Panc1 (cell line): ENCODE data around the gene PDE1C. TPM values are rescaled to one million over a fixed set of nuclear protein-coding genes. Genes with fewer than 3 reads are reported as not detected.

ENCODE experiments used
- ATAC-seq: fragments of 200-7000 bp; cut with Tn5 transposase; 2 replicates; pipeline ENCODE4 v1.9.1; 2020; ENCODE audit warnings: mild to moderate bottlenecking, moderate library complexity
- BruUV-seq: library from RNA; stranded (reverse); fragments of 400-500 nt; replicated peaks from 2 replicates; lab custom pipeline; 2021; lab: Mats Ljungman, UMichigan
- CTCF ChIA-PET: fragments of 300-600 bp; sonication (Branson Sonifier 250); formaldehyde crosslinking; loops from one replicate; lab custom pipeline; 2022; ENCODE audit warnings: antibody characterized with exemption; lab: Charles Lee
- POLR2A ChIA-PET: fragments of 300-600 bp; sonication (Branson Sonifier 250); formaldehyde crosslinking; loops from one replicate; lab custom pipeline; 2022; ENCODE audit warnings: antibody characterized with exemption; lab: Charles Lee
- DNase-seq: peaks from one replicate; pipeline ENCODE4 v3.0.0-alpha.2; 2010; ENCODE audit warnings: low read depth, low spot score
- H3K27ac ChIP-seq: 2 replicates; pipeline ENCODE4 v1.5.1; 2011; ENCODE audit warnings: mild to moderate bottlenecking, low read length, inconsistent platforms
- H3K27me3 ChIP-seq: fragments of 200-500 bp; sonication (Bioruptor generic); 2 replicates; pipeline ENCODE4 v1.6.0; 2014; ENCODE audit warnings: low read length, inconsistent platforms; ENCODE audit not compliant: control insufficient read depth, insufficient read depth
- H3K36me3 ChIP-seq: fragments of 200-500 bp; sonication (Bioruptor generic); 2 replicates; pipeline ENCODE4 v1.5.1; 2014; ENCODE audit warnings: inconsistent platforms, mild to moderate bottlenecking, low read length, moderate library complexity; ENCODE audit not compliant: control insufficient read depth, insufficient read depth
- H3K4me1 ChIP-seq: 2 replicates; pipeline ENCODE4 v1.5.1; 2011; ENCODE audit warnings: inconsistent platforms, mild to moderate bottlenecking, low read length, moderate library complexity; ENCODE audit not compliant: control insufficient read depth, insufficient read depth
- H3K4me3 ChIP-seq, 2 experiments: 2 replicates each; pipeline ENCODE4 v1.5.1; 2011 to 2012; ENCODE audit warnings: low read depth in 2 of 2, low read length in 2 of 2, mild to moderate bottlenecking in 2 of 2, inconsistent platforms in 1 of 2, moderate library complexity in 1 of 2
- H3K9me3 ChIP-seq: fragments of 200-500 bp; sonication (Bioruptor generic); 2 replicates; pipeline ENCODE4 v1.5.1; 2014; ENCODE audit warnings: low read depth, mild to moderate bottlenecking, inconsistent platforms, low read length, moderate library complexity; ENCODE audit not compliant: control insufficient read depth, insufficient read depth
- POLR2AphosphoS5 ChIP-seq: IDR thresholded peaks from 2 replicates; pipeline ENCODE4 v1.6.1; 2012; ENCODE audit warnings: mild to moderate bottlenecking, low read depth, low read length, moderate library complexity
- REST ChIP-seq, 2 experiments: IDR thresholded peaks; 2 replicates each; pipeline ENCODE4 v1.6.1; 2011 to 2012; ENCODE audit warnings: low read depth in 2 of 2, control low read depth in 1 of 2, low read length in 1 of 2, mild to moderate bottlenecking in 1 of 2, moderate library complexity in 1 of 2; ENCODE audit not compliant: insufficient read depth in 1 of 2
- SIN3A ChIP-seq: IDR thresholded peaks from 2 replicates; pipeline ENCODE4 v1.6.1; 2012; ENCODE audit warnings: low read depth, mild to moderate bottlenecking, low read length, moderate library complexity, borderline replicate concordance; ENCODE audit not compliant: insufficient read depth
- TCF7L2 ChIP-seq: IDR thresholded peaks from 2 replicates; pipeline ENCODE4 v1.6.1; 2011; ENCODE audit warnings: mild to moderate bottlenecking, low read depth, low read length, inconsistent platforms
- in situ Hi-C: cut with HindIII; loops from 2 replicates; pipeline ENCODE4 v1.10.0; 2016; ENCODE audit warnings: low sequenced_read_pairs, low pct_unique_long_range_greater_than_20kb
- intact Hi-C: fragments of 100-400 bp; cut with micrococcal nuclease; formaldehyde crosslinking; loops from one replicate; pipeline ENCODE4 v1.10.0; 2022; ENCODE audit not compliant: unreplicated experiment
- total RNA-seq: library from RNA; stranded (reverse); gene quantifications from one replicate; pipeline ENCODE4 v1.2.1, GENCODE V29; 2021; ENCODE audit not compliant: unreplicated experiment
- TF ChIP-seq, protein P1 (sequence below): fragments of 450-650 bp; IDR thresholded peaks from 2 replicates; pipeline ENCODE4 v1.5.1; 2017; ENCODE audit warnings: mild to moderate bottlenecking

Gene PDE1C
- total RNA-seq, 1 experiment from 2014 or later = not detected

DNA sequence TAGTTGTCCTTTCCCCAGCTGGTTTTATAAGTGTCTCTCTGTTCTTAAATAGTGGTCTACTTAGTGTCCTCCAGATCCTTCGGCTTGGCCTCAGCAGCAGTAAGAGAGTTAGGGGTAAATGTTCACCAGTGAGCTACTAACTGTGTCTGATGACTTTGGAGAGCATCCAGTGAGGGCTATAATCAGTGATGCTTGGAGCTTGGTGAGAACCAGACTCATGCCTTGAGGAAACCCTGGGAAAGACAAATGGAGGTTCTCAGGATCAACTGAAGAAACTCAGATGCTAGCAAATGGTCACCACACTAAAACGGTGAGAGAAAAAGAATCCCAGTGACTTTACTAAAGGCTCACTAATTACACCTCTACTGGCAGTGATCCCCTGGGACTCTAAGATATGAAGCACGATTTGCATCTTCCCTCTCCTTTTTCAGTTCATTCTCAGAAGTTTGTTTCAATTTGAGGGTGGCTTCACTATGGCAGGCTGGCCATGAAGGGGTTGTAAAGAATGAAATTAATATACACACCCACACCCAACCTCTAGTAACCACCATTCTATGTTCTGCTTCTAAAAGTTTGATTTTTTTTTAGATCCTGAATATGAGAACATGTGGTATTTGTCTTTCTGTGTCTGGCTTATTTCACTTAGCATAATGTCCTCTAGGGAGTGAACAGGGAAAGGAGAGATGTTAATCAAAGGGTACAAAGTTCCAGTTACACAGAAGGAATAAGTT lies 177.9 kb downstream of the PDE1C start:
- Histone ChIP-seq H3K27me3 (no peaks in the 10 kb centered on the region), H3K9me3 (no peaks in the 10 kb centered on the region; the same call in 1 of the 2 replicates), H3K27ac (no peak overlapping the region), H3K4me3 (no peak overlapping the region), H3K4me1 (no peaks in the 10 kb centered on the region), H3K36me3 (no peaks in the 10 kb centered on the region)
- CTCF ChIA-PET = no interaction called here
- POLR2A ChIA-PET = no interaction called here
- no peak for TF ChIP-seq POLR2AphosphoS5
- no peak for TF ChIP-seq SIN3A
- no peak for TF ChIP-seq REST (IDR thresholded peaks at IDR 0.05; ENCODE audit: insufficient read depth in 1 of 2, low read depth in 2 of 2, low read length in 1 of 2)
- TF ChIP-seq, protein P1, sequence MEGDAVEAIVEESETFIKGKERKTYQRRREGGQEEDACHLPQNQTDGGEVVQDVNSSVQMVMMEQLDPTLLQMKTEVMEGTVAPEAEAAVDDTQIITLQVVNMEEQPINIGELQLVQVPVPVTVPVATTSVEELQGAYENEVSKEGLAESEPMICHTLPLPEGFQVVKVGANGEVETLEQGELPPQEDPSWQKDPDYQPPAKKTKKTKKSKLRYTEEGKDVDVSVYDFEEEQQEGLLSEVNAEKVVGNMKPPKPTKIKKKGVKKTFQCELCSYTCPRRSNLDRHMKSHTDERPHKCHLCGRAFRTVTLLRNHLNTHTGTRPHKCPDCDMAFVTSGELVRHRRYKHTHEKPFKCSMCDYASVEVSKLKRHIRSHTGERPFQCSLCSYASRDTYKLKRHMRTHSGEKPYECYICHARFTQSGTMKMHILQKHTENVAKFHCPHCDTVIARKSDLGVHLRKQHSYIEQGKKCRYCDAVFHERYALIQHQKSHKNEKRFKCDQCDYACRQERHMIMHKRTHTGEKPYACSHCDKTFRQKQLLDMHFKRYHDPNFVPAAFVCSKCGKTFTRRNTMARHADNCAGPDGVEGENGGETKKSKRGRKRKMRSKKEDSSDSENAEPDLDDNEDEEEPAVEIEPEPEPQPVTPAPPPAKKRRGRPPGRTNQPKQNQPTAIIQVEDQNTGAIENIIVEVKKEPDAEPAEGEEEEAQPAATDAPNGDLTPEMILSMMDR = no peak
- TF ChIP-seq TCF7L2 = no peak
- DNase-seq = no peak
- in situ Hi-C loops (no loop called here), intact Hi-C loops (no loop called here)
- BruUV-seq = no TSS peak
- no peak for ATAC-seq

GRCh38 chr7:31890766-31891165 lies 179.4 kb downstream of the PDE1C start:
- intact Hi-C loops (no loop called here), in situ Hi-C loops (no loop called here)
- peaks cover 9% of the 10 kb centered on the region; the same call in 1 of the 2 replicates for H3K9me3 ChIP-seq
- DNase-seq (no peak), ATAC-seq (no peak)
- BruUV-seq = no TSS peak
- no peaks in the 10 kb centered on the region for H3K27me3 ChIP-seq
- H3K27ac ChIP-seq = no peak overlapping the region
- TF ChIP-seq POLR2AphosphoS5 (no peak), TCF7L2 (no peak), SIN3A (no peak), REST (IDR thresholded peaks at IDR 0.05; ENCODE audit: insufficient read depth in 1 of 2, low read depth in 2 of 2, low read length in 1 of 2) (no peak)
- TF ChIP-seq, protein P1 = no peak
- CTCF ChIA-PET = no interaction called here
- no peaks in the 10 kb centered on the region for H3K36me3 ChIP-seq
- H3K4me1 ChIP-seq = no peaks in the 10 kb centered on the region
- POLR2A ChIA-PET = no interaction called here
- no peak overlapping the region for H3K4me3 ChIP-seq
